Endothelial cell of umbilical vein (primary cell): ENCODE data around the gene TIAM1. TPM values are rescaled to one million over a fixed set of nuclear protein-coding genes. Genes with fewer than 3 reads are reported as not detected.

Source experiments
- BruUV-seq: library from RNA; stranded (reverse); fragments of 400-500 nt; replicated peaks from 2 replicates; lab custom pipeline; 2021; lab: Mats Ljungman, UMichigan
- CTCF ChIA-PET: fragments of 300-600, 350-600 bp; sonication (Branson Sonifier 250); formaldehyde crosslinking; loops from one replicate; lab custom pipeline; 2021; ENCODE audit warnings: antibody characterized with exemption, inconsistent platforms; lab: Charles Lee
- POLR2A ChIA-PET: fragments of 300-600, 350-600 bp; sonication (Branson Sonifier 250); formaldehyde crosslinking; loops from one replicate; lab custom pipeline; 2021; ENCODE audit warnings: antibody characterized with exemption, inconsistent platforms; lab: Charles Lee
- DNase-seq: peaks from one replicate; pipeline ENCODE4 v3.0.0-alpha.2; 2011; ENCODE audit warnings: low read depth, low spot score
- FAIRE-seq: peaks from 2 replicates; lab custom pipeline; 2011; peaks lifted over from hg19 to GRCh38; lab: Jason Lieb, UNC
- H2AFZ ChIP-seq: 2 replicates; pipeline ENCODE4 v1.6.0; 2012; ENCODE audit warnings: low read depth, low read length, control low read depth, inconsistent platforms
- H3K27ac ChIP-seq: 2 replicates; pipeline ENCODE4 v1.5.1; 2011; ENCODE audit warnings: low read depth, mild to moderate bottlenecking, control low read depth, low read length, moderate library complexity; ENCODE audit not compliant: insufficient read depth
- H3K27me3 ChIP-seq, 2 experiments: 2 replicates each; pipeline versions ENCODE4 v1.6.0 to v1.6.1; 2011; ENCODE audit warnings: low read length in 2 of 2, mixed read lengths in 1 of 2; ENCODE audit not compliant: control insufficient read depth in 2 of 2, insufficient read depth in 2 of 2
- H3K36me3 ChIP-seq, 2 experiments: 2 replicates in 1 of 2; 3 replicates in 1 of 2; pipeline ENCODE4 v1.5.1; 2011; ENCODE audit warnings: low read length in 2 of 2, mild to moderate bottlenecking in 1 of 2, moderate library complexity in 1 of 2; ENCODE audit not compliant: control insufficient read depth in 2 of 2, insufficient read depth in 2 of 2; ENCODE audit errors: extremely low read depth in 1 of 2
- H3K4me1 ChIP-seq: 3 replicates; pipeline ENCODE4 v1.5.1; 2011; ENCODE audit warnings: mild to moderate bottlenecking, low read length; ENCODE audit not compliant: control insufficient read depth, insufficient read depth; ENCODE audit errors: extremely low read depth
- H3K4me2 ChIP-seq: 2 replicates; pipeline ENCODE4 v1.6.1; 2011; ENCODE audit warnings: low read length, control low read depth, mixed read lengths; ENCODE audit not compliant: insufficient read depth
- H3K4me3 ChIP-seq, 3 experiments: fragments of 200-600 bp in 1 of 3; sonication (generic), shearing (Covaris generic) in 1 of 3; replicated peaks in 1 of 3; 2 replicates each; pipeline ENCODE4 v1.5.1; 2011 to 2016; ENCODE audit warnings: control low read depth in 3 of 3, low read length in 3 of 3, mild to moderate bottlenecking in 2 of 3, inconsistent platforms in 1 of 3, low read depth in 1 of 3, moderate library complexity in 1 of 3; ENCODE audit not compliant: insufficient read depth in 1 of 3
- H3K79me2 ChIP-seq: 2 replicates; pipeline ENCODE4 v1.6.0; 2012; ENCODE audit warnings: low read length, inconsistent platforms; ENCODE audit not compliant: control insufficient read depth, insufficient read depth
- H3K9ac ChIP-seq: replicated peaks from 2 replicates; pipeline ENCODE3; 2011; ENCODE audit warnings: low read length, control low read depth; ENCODE audit not compliant: insufficient read depth; ENCODE audit errors: extremely low read depth
- H3K9me1 ChIP-seq: replicated peaks from 3 replicates; pipeline ENCODE4 v1.6.0; 2011; ENCODE audit warnings: mild to moderate bottlenecking, low read length; ENCODE audit not compliant: control insufficient read depth, insufficient read depth; ENCODE audit errors: extremely low read depth
- H3K9me3 ChIP-seq: replicated peaks from 2 replicates; pipeline ENCODE4 v1.5.1; 2012; ENCODE audit warnings: low read length, inconsistent platforms; ENCODE audit not compliant: control insufficient read depth, insufficient read depth
- H4K20me1 ChIP-seq: replicated peaks from 2 replicates; pipeline ENCODE3; 2011; ENCODE audit warnings: mild to moderate bottlenecking, low read length; ENCODE audit not compliant: control insufficient read depth, insufficient read depth; ENCODE audit errors: extremely low read depth
- EZH2 ChIP-seq: IDR thresholded peaks from 2 replicates; pipeline ENCODE4 v1.6.1; 2012; ENCODE audit warnings: borderline replicate concordance, low read depth, mild to moderate bottlenecking, moderate library complexity, low read length, inconsistent platforms; ENCODE audit not compliant: severe bottlenecking
- FOS ChIP-seq: IDR thresholded peaks from 2 replicates; pipeline ENCODE4 v1.6.1; 2011; ENCODE audit warnings: mild to moderate bottlenecking, low read length, moderate library complexity, borderline replicate concordance; ENCODE audit not compliant: insufficient read depth
- MYC ChIP-seq: IDR thresholded peaks from one replicate; pipeline ENCODE4 v1.6.1; 2011; ENCODE audit warnings: mild to moderate bottlenecking, low read depth, low read length
- POLR2AphosphoS5 ChIP-seq: IDR thresholded peaks from 2 replicates; pipeline ENCODE4 v1.6.1; 2012; ENCODE audit warnings: low read depth, mild to moderate bottlenecking, control low read depth, low read length, moderate library complexity; ENCODE audit not compliant: insufficient read depth
- dilution Hi-C: fragments of 300-500 bp; cut with MboI; formaldehyde crosslinking; loops from one replicate; pipeline ENCODE4 v1.15.0; 2019; ENCODE audit warnings: low sequenced_read_pairs; ENCODE audit not compliant: extremely low pct_ligation_motif_present
- intact Hi-C: fragments of 100-400 bp; cut with micrococcal nuclease; formaldehyde crosslinking; loops from one replicate; pipeline ENCODE4 v1.10.0; 2022
- polyA plus RNA-seq, 4 experiments: library from polyadenylated mRNA; depleted of rRNA in 3 of 4; stranded (reverse) in 3 of 4; unstranded in 1 of 4; fragments of >200 nt; gene quantifications; 2 replicates each; pipeline versions ENCODE4 v1.2.1 to v1.2.3, GENCODE V29; 2011 to 2012; ENCODE audit warnings: missing spikeins in 1 of 4
- total RNA-seq: library from RNA; stranded (reverse); gene quantifications from 2 replicates; pipeline ENCODE4 v1.2.3, GENCODE V29; 2021
- TF ChIP-seq, protein P1 (sequence below), 2 donors: IDR thresholded peaks; 1 replicate in 1 of 2; 2 replicates in 1 of 2; pipeline ENCODE4 v1.5.1; 2011; ENCODE audit warnings: low read length in 2 of 2, mild to moderate bottlenecking in 2 of 2, moderate library complexity in 2 of 2, control low read depth in 1 of 2, inconsistent platforms in 1 of 2, low read depth in 1 of 2; ENCODE audit not compliant: insufficient read depth in 1 of 2; ENCODE audit errors: extremely low read depth in 1 of 2

The TIAM1 gene
- total and polyA plus RNA-seq, 2 donors (not counting 3 experiments of a cell fraction or from before 2014, with no cell fraction given), result 0.21 to 0.86 TPM

DNA sequence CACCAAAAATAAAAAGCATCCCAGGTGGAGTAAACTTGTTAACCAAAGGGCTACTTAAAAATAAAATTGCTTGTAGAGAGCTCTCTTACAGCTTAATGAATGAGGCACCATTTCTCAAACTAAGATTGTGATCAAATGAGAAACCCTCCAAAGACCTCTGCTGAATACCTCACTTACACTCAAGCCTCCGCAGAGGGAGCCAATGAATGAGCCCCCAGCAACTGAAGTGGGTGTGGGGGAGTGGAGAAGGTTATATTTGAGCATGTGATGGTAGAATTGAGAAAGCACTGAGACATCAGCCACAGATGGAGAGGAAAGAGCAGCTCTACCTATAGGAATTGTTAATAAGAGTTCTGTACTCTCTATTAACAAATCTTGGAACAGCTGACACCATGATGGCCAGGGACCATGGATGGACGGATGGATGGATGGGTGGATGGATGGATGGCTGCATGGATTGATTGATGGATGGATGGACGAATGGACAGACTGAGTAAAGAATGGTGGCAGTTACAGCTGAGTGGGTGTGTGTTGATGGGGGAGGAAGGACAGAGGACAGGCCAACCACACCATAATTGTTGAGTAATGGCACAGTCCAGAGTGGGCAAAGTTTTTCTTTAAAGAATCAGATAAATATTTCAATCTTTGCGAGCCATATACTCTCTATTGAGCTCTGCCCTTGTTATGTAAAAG is 20.3 kb upstream of the TIAM1 start:
- Histone ChIP-seq H3K9me3 (no peaks in the 10 kb centered on the region), H3K36me3 (no peaks in the 10 kb centered on the region), H3K27me3 (no peaks in the 10 kb centered on the region), H3K27ac (no peak overlapping the region), H3K4me1 (no peaks in the 10 kb centered on the region), H3K9ac (no peak overlapping the region), H4K20me1 (no peaks in the 10 kb centered on the region), H3K9me1 (no peaks in the 10 kb centered on the region), H2AFZ (no peak overlapping the region), H3K79me2 (no peaks in the 10 kb centered on the region), H3K4me2 (no peak overlapping the region), H3K4me3 (no peak overlapping the region)
- no peak for TF ChIP-seq EZH2
- TF ChIP-seq FOS, result no peak
- TF ChIP-seq POLR2AphosphoS5, result no peak
- DNase-seq, result no peak
- CTCF ChIA-PET, result no interaction called here
- BruUV-seq, result no TSS peak
- POLR2A ChIA-PET, result no interaction called here
- FAIRE-seq, result no peak
- intact Hi-C loops, result no loop called here
- dilution Hi-C loops, result no loop called here

DNA sequence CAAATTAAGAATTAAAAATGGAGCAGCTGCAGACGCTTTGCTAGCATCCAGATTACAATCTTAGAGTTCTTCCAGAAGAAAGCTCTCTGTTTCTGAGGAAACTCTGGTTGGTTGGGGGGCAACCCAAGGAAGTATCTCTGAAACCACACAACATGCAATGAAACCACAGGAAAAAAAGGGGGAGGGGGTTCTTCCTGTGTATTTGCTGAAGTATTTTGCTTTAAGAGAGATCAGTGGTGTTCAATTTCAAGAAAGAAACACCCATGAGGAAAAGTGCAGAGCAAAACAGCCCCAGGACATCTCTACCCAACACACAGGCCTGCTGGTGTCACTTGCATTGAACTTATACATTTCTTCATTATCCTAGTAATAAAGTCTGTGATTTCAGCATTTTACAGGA is 19.7 kb upstream of the TIAM1 start:
- Histone ChIP-seq H3K4me2 (no peak overlapping the region), H3K4me3 (no peak overlapping the region), H3K9me3 (no peaks in the 10 kb centered on the region), H2AFZ (no peak overlapping the region), H3K79me2 (no peaks in the 10 kb centered on the region), H3K36me3 (no peaks in the 10 kb centered on the region), H3K9ac (no peak overlapping the region), H3K27ac (no peak overlapping the region), H3K27me3 (no peaks in the 10 kb centered on the region), H4K20me1 (no peaks in the 10 kb centered on the region), H3K4me1 (no peaks in the 10 kb centered on the region), H3K9me1 (no peaks in the 10 kb centered on the region)
- CTCF ChIA-PET, result no interaction called here
- intact Hi-C loops, result no loop called here
- dilution Hi-C loops, result no loop called here
- BruUV-seq, result no TSS peak
- POLR2A ChIA-PET, result no interaction called here
- DNase-seq (no peak), FAIRE-seq (no peak)
- TF ChIP-seq POLR2AphosphoS5 (no peak), MYC (no peak), EZH2 (no peak)
- TF ChIP-seq, protein P1, sequence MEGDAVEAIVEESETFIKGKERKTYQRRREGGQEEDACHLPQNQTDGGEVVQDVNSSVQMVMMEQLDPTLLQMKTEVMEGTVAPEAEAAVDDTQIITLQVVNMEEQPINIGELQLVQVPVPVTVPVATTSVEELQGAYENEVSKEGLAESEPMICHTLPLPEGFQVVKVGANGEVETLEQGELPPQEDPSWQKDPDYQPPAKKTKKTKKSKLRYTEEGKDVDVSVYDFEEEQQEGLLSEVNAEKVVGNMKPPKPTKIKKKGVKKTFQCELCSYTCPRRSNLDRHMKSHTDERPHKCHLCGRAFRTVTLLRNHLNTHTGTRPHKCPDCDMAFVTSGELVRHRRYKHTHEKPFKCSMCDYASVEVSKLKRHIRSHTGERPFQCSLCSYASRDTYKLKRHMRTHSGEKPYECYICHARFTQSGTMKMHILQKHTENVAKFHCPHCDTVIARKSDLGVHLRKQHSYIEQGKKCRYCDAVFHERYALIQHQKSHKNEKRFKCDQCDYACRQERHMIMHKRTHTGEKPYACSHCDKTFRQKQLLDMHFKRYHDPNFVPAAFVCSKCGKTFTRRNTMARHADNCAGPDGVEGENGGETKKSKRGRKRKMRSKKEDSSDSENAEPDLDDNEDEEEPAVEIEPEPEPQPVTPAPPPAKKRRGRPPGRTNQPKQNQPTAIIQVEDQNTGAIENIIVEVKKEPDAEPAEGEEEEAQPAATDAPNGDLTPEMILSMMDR (IDR thresholded peaks at IDR 0.05; ENCODE audit: extremely low read depth in 1 of 2, insufficient read depth in 1 of 2, low read depth in 1 of 2, low read length in 2 of 2), result no peak
